ENCODE data around the gene SPRED1. TPM values are rescaled to one million over a fixed set of nuclear protein-coding genes. Genes with fewer than 3 reads are reported as not detected.

The SPRED1 gene
- under 1 TPM; 0.62 to 0.74 TPM for total RNA-seq

GRCh38 chr15:38252481-38253350, at the start of gene SPRED1:
Gene SPRED1, plus strand, starts transcription at chr15:38252836. Its CDS starts 350 bp downstream, at chr15:38253186.
- peaks cover 13% of the 10 kb centered on the region for H3K27me3 Mint-ChIP-seq (ENCODE audit: low read depth)
- peak; percentile 30 for DNase-seq
- H3K4me1 Mint-ChIP-seq (ENCODE audit: low read depth), result peaks cover 19% of the 10 kb centered on the region
- no peak within 1 kb of the TSS for H3K27ac Mint-ChIP-seq
- CTCF ChIA-PET, result interaction anchor here (1.6 to 2.8 kb wide), 3 partner anchors 8 to 438 kb away, joined by 4 to 6 read pairs (median 5); no protein-coding TSS in a partner anchor
- H3K9me3 Mint-ChIP-seq, result no peaks in the 10 kb centered on the region
- no peaks in the 10 kb centered on the region for H3K36me3 Mint-ChIP-seq (ENCODE audit: low read depth)
- peak within 1 kb of the TSS; percentile 84 for H3K4me3 Mint-ChIP-seq
- intact Hi-C loops (cut with micrococcal nuclease), result loop anchor here (1.0 to 10.0 kb wide), 5 partner anchors 183 to 438 kb away; partner anchors contain the start of gene RASGRP1

GRCh38 chr15:38205526-38206272, 46.9 kb upstream of the SPRED1 start:
- intact Hi-C loops (cut with micrococcal nuclease), result no loop called here

GRCh38 chr15:38207621-38208020, 45.0 kb upstream of the SPRED1 start:
- DNase-seq, result no peak
- intact Hi-C loops (cut with micrococcal nuclease), result no loop called here
- H3K9me3 Mint-ChIP-seq, result no peaks in the 10 kb centered on the region
- no peak overlapping the region for H3K27ac Mint-ChIP-seq
- no peaks in the 10 kb centered on the region for H3K36me3 Mint-ChIP-seq (ENCODE audit: low read depth)
- no peak overlapping the region for H3K4me3 Mint-ChIP-seq
- no peaks in the 10 kb centered on the region for H3K4me1 Mint-ChIP-seq (ENCODE audit: low read depth)
- CTCF ChIA-PET, result interaction anchor here (0.6 kb wide), 1 partner anchor 28 kb away, joined by 3 read pairs; no protein-coding TSS in a partner anchor
- peaks cover 17% of the 10 kb centered on the region for H3K27me3 Mint-ChIP-seq (ENCODE audit: low read depth)

More at GRCh38 chr15:38205526-38206272, 46.9 kb upstream of the SPRED1 start:
- CTCF ChIA-PET, result no interaction called here
- Mint-ChIP-seq H3K36me3 (ENCODE audit: low read depth) (no peaks in the 10 kb centered on the region), H3K27me3 (ENCODE audit: low read depth) (peaks cover 20% of the 10 kb centered on the region), H3K4me1 (ENCODE audit: low read depth) (no peaks in the 10 kb centered on the region), H3K9me3 (no peaks in the 10 kb centered on the region), H3K4me3 (no peak overlapping the region), H3K27ac (no peak overlapping the region)
- DNase-seq, result no peak

GRCh38 chr15:38208206-38208605, 44.4 kb upstream of the SPRED1 start:
- Mint-ChIP-seq H3K4me3 (no peak overlapping the region), H3K9me3 (no peaks in the 10 kb centered on the region), H3K27me3 (ENCODE audit: low read depth) (peaks cover 14% of the 10 kb centered on the region), H3K27ac (no peak overlapping the region), H3K4me1 (ENCODE audit: low read depth) (no peaks in the 10 kb centered on the region), H3K36me3 (ENCODE audit: low read depth) (no peaks in the 10 kb centered on the region)
- intact Hi-C loops (cut with micrococcal nuclease), result no loop called here
- CTCF ChIA-PET, result interaction anchor here (0.6 kb wide), 1 partner anchor 27 kb away, joined by 3 read pairs; no protein-coding TSS in a partner anchor
- DNase-seq, result no peak

- no peaks in the 10 kb centered on the region for H3K4me1 Mint-ChIP-seq (ENCODE audit: low read depth)
- CTCF ChIA-PET, result no interaction called here
- H3K36me3 Mint-ChIP-seq (ENCODE audit: low read depth), result no peaks in the 10 kb centered on the region
- no peak for DNase-seq
- intact Hi-C loops (cut with micrococcal nuclease), result no loop called here
- no peaks in the 10 kb centered on the region for H3K9me3 Mint-ChIP-seq
- peaks cover 12% of the 10 kb centered on the region for H3K27me3 Mint-ChIP-seq (ENCODE audit: low read depth)
- H3K4me3 Mint-ChIP-seq, result no peak overlapping the region
- no peak overlapping the region for H3K27ac Mint-ChIP-seq
Observed at GRCh38 chr15:38208779-38209178, 43.9 kb upstream of the SPRED1 start.

GRCh38 chr15:38211249-38211648, 41.4 kb upstream of the SPRED1 start:
- no peak for DNase-seq
- Mint-ChIP-seq H3K4me1 (ENCODE audit: low read depth) (no peaks in the 10 kb centered on the region), H3K27me3 (ENCODE audit: low read depth) (peaks cover 9% of the 10 kb centered on the region), H3K9me3 (no peaks in the 10 kb centered on the region), H3K27ac (no peak overlapping the region), H3K36me3 (ENCODE audit: low read depth) (no peaks in the 10 kb centered on the region), H3K4me3 (no peak overlapping the region)
- intact Hi-C loops (cut with micrococcal nuclease), result no loop called here
- CTCF ChIA-PET, result no interaction called here

GRCh38 chr15:38211811-38212210, 40.8 kb upstream of the SPRED1 start:
- Mint-ChIP-seq H3K4me1 (ENCODE audit: low read depth) (no peaks in the 10 kb centered on the region), H3K27ac (no peak overlapping the region), H3K36me3 (ENCODE audit: low read depth) (no peaks in the 10 kb centered on the region), H3K9me3 (no peaks in the 10 kb centered on the region), H3K27me3 (ENCODE audit: low read depth) (peaks cover 9% of the 10 kb centered on the region), H3K4me3 (no peak overlapping the region)
- CTCF ChIA-PET, result no interaction called here
- DNase-seq, result no peak
- intact Hi-C loops (cut with micrococcal nuclease), result no loop called here

- Mint-ChIP-seq H3K4me3 (no peak overlapping the region), H3K9me3 (no peaks in the 10 kb centered on the region), H3K27me3 (ENCODE audit: low read depth) (peaks cover 3% of the 10 kb centered on the region), H3K27ac (no peak overlapping the region), H3K4me1 (ENCODE audit: low read depth) (peaks cover 2% of the 10 kb centered on the region), H3K36me3 (ENCODE audit: low read depth) (no peaks in the 10 kb centered on the region)
- intact Hi-C loops (cut with micrococcal nuclease), result no loop called here
- no peak for DNase-seq
- CTCF ChIA-PET, result interaction anchor here (0.5 to 0.7 kb wide), 2 partner anchors 16 to 38 kb away, joined by 3 to 4 read pairs; no protein-coding TSS in a partner anchor
Observed at GRCh38 chr15:38212729-38213351, 39.8 kb upstream of the SPRED1 start.

GRCh38 chr15:38213356-38213755, 39.3 kb upstream of the SPRED1 start:
- Mint-ChIP-seq H3K27me3 (ENCODE audit: low read depth) (peaks cover 3% of the 10 kb centered on the region), H3K36me3 (ENCODE audit: low read depth) (no peaks in the 10 kb centered on the region), H3K4me3 (no peak overlapping the region), H3K4me1 (ENCODE audit: low read depth) (peaks cover 2% of the 10 kb centered on the region), H3K9me3 (no peaks in the 10 kb centered on the region), H3K27ac (no peak overlapping the region)
- intact Hi-C loops (cut with micrococcal nuclease), result no loop called here
- CTCF ChIA-PET, result no interaction called here
- DNase-seq, result no peak

- Mint-ChIP-seq H3K36me3 (ENCODE audit: low read depth) (no peaks in the 10 kb centered on the region), H3K4me1 (ENCODE audit: low read depth) (peaks cover 2% of the 10 kb centered on the region), H3K27ac (no peak overlapping the region), H3K4me3 (no peak overlapping the region), H3K9me3 (no peaks in the 10 kb centered on the region), H3K27me3 (ENCODE audit: low read depth) (peaks cover 3% of the 10 kb centered on the region)
- CTCF ChIA-PET, result interaction anchor here (1.3 kb wide), 1 partner anchor 9 kb away, joined by 4 read pairs; no protein-coding TSS in a partner anchor
- no peak for DNase-seq
- intact Hi-C loops (cut with micrococcal nuclease), result no loop called here
Observed at GRCh38 chr15:38215707-38216106, 36.9 kb upstream of the SPRED1 start.

GRCh38 chr15:38216763-38217162, 35.9 kb upstream of the SPRED1 start:
- Mint-ChIP-seq H3K27me3 (ENCODE audit: low read depth) (peaks cover 3% of the 10 kb centered on the region), H3K4me3 (no peak overlapping the region), H3K4me1 (ENCODE audit: low read depth) (peaks cover 2% of the 10 kb centered on the region), H3K9me3 (no peaks in the 10 kb centered on the region), H3K36me3 (ENCODE audit: low read depth) (no peaks in the 10 kb centered on the region), H3K27ac (no peak overlapping the region)
- intact Hi-C loops (cut with micrococcal nuclease), result no loop called here
- DNase-seq, result no peak
- CTCF ChIA-PET, result no interaction called here

GRCh38 chr15:38217191-38217595, 35.4 kb upstream of the SPRED1 start:
- Mint-ChIP-seq H3K36me3 (ENCODE audit: low read depth) (no peaks in the 10 kb centered on the region), H3K4me1 (ENCODE audit: low read depth) (peaks cover 2% of the 10 kb centered on the region), H3K27me3 (ENCODE audit: low read depth) (peaks cover 3% of the 10 kb centered on the region), H3K9me3 (no peaks in the 10 kb centered on the region), H3K27ac (no peak overlapping the region), H3K4me3 (no peak overlapping the region)
- intact Hi-C loops (cut with micrococcal nuclease), result no loop called here
- CTCF ChIA-PET, result no interaction called here
- DNase-seq, result peak; percentile 7

All from activated naive CD4-positive, alpha-beta T cell treated with anti-CD3 and anti-CD28 coated beads for 36 hours (primary cell).